CD14-positive monocyte (primary cell): ENCODE measurements around the gene TMEM109. TPM values are rescaled to one million over a fixed set of nuclear protein-coding genes. Genes with fewer than 3 reads are reported as not detected.

Source experiments
- DNase-seq, 3 donors: peaks; one replicate each; pipeline ENCODE4 v3.0.0-alpha.2; 2011 to 2022
- H2AFZ ChIP-seq: 2 replicates; pipeline ENCODE4 v1.6.0; 2012; ENCODE audit warnings: mild to moderate bottlenecking, low read depth, low read length, inconsistent platforms; ENCODE audit not compliant: insufficient read depth, poor library complexity, severe bottlenecking
- H3K27ac ChIP-seq, 2 donors: 1 replicate in 1 of 2; 2 replicates in 1 of 2; pipeline ENCODE4 v1.5.1; 2012 to 2013; ENCODE audit warnings: low read length in 2 of 2, control low read depth in 1 of 2, inconsistent platforms in 1 of 2, low read depth in 1 of 2, mild to moderate bottlenecking in 1 of 2
- H3K27me3 ChIP-seq, 2 donors: one replicate each; pipeline versions ENCODE4 v1.6.0 to v1.6.1; 2011 to 2013; ENCODE audit warnings: low read length in 2 of 2; ENCODE audit not compliant: control insufficient read depth in 2 of 2, insufficient read depth in 2 of 2
- H3K36me3 ChIP-seq, 2 donors: replicated peaks in 1 of 2; 1 replicate in 1 of 2; 2 replicates in 1 of 2; pipeline versions ENCODE4 v1.5.1 to v1.6.1; 2012 to 2013; ENCODE audit warnings: low read length in 2 of 2, control low read depth in 1 of 2, inconsistent platforms in 1 of 2, mild to moderate bottlenecking in 1 of 2; ENCODE audit not compliant: insufficient read depth in 2 of 2, control insufficient read depth in 1 of 2
- H3K4me1 ChIP-seq, 2 donors: 1 replicate in 1 of 2; 2 replicates in 1 of 2; pipeline versions ENCODE4 v1.5.1 to v1.6.1; 2012 to 2013; ENCODE audit warnings: low read length in 2 of 2, control low read depth in 1 of 2, inconsistent platforms in 1 of 2, mild to moderate bottlenecking in 1 of 2, moderate library complexity in 1 of 2; ENCODE audit not compliant: insufficient read depth in 2 of 2, control insufficient read depth in 1 of 2
- H3K4me2 ChIP-seq: replicated peaks from 2 replicates; pipeline ENCODE3; 2012; ENCODE audit warnings: low read length, moderate library complexity, mild to moderate bottlenecking; ENCODE audit not compliant: poor library complexity, severe bottlenecking; ENCODE audit errors: extremely low read depth
- H3K4me3 ChIP-seq, 3 experiments: fragments of 200-600 bp in 1 of 3; sonication (generic) in 1 of 3; replicated peaks in 1 of 3; 1 replicate in 2 of 3; 2 replicates in 1 of 3; pipeline ENCODE4 v1.5.1; 2011 to 2013; ENCODE audit warnings: low read length in 3 of 3, mild to moderate bottlenecking in 3 of 3, control low read depth in 2 of 3, low read depth in 2 of 3, inconsistent platforms in 1 of 3, moderate library complexity in 1 of 3
- H3K79me2 ChIP-seq: 2 replicates; pipeline ENCODE4 v1.6.0; 2012; ENCODE audit warnings: mild to moderate bottlenecking, control low read depth, inconsistent platforms, low read length, moderate library complexity; ENCODE audit not compliant: insufficient read depth
- H3K9ac ChIP-seq: 2 replicates; pipeline ENCODE4 v1.6.0; 2017; ENCODE audit warnings: low read length, mild to moderate bottlenecking; ENCODE audit not compliant: insufficient read depth, poor library complexity, severe bottlenecking
- H3K9me3 ChIP-seq, 2 donors: replicated peaks in 1 of 2; 1 replicate in 1 of 2; 2 replicates in 1 of 2; pipeline versions ENCODE4 v1.5.1 to v1.6.1; 2012 to 2013; ENCODE audit warnings: low read length in 2 of 2, control low read depth in 1 of 2; ENCODE audit not compliant: control insufficient read depth in 1 of 2, insufficient read depth in 1 of 2
- H4K20me1 ChIP-seq: 2 replicates; pipeline ENCODE4 v1.6.0; 2012; ENCODE audit warnings: mild to moderate bottlenecking, low read length, control low read depth, moderate library complexity; ENCODE audit not compliant: insufficient read depth
- H3K27ac Mint-ChIP-seq, 7 donors: one replicate each; pipeline ENCODE4 v1.8.0; 2020; ENCODE audit warnings: mild to moderate bottlenecking in 7 of 7, mixed read lengths in 7 of 7, moderate library complexity in 6 of 7, inconsistent platforms in 2 of 7
- H3K27me3 Mint-ChIP-seq, 3 donors: one replicate each; pipeline ENCODE4 v1.8.0; 2021 to 2022; ENCODE audit warnings: low read depth in 3 of 3, mild to moderate bottlenecking in 3 of 3, mixed read lengths in 3 of 3, moderate library complexity in 3 of 3, inconsistent platforms in 1 of 3
- H3K36me3 Mint-ChIP-seq, 2 donors: one replicate each; pipeline ENCODE4 v1.8.0; 2020; ENCODE audit warnings: mixed read lengths in 2 of 2, inconsistent platforms in 1 of 2, mild to moderate bottlenecking in 1 of 2
- H3K4me1 Mint-ChIP-seq: one replicate; pipeline ENCODE4 v1.8.0; 2020; ENCODE audit warnings: mild to moderate bottlenecking, mixed read lengths
- H3K4me3 Mint-ChIP-seq, 2 donors: one replicate each; pipeline ENCODE4 v1.8.0; 2020; ENCODE audit warnings: mild to moderate bottlenecking in 2 of 2, mixed read lengths in 2 of 2, moderate library complexity in 1 of 2
- H3K9me3 Mint-ChIP-seq, 7 donors: one replicate each; pipeline ENCODE4 v1.8.0; 2020 to 2022; ENCODE audit warnings: mixed read lengths in 7 of 7, mild to moderate bottlenecking in 6 of 7, moderate library complexity in 6 of 7, inconsistent platforms in 2 of 7
- CTCF ChIP-seq: fragments of 200-600 bp; IDR thresholded peaks from one replicate; pipeline ENCODE4 v1.8.0; 2022; ENCODE audit warnings: antibody characterized with exemption, mild to moderate bottlenecking
- WGBS: methylation state at CpG from one replicate; pipeline ENCODE4 v1.1.5; 2013; ENCODE audit warnings: missing lambda C conversion rate; ENCODE audit not compliant: insufficient coverage; 5-methylcytosine and 5-hydroxymethylcytosine counted together
- intact Hi-C, 2 donors: fragments of 100-400 bp; cut with micrococcal nuclease; formaldehyde crosslinking; loops; one replicate each; pipeline versions ENCODE4 v1.15.0 to v1.15.1; 2023
- polyA plus RNA-seq, 3 donors: library from polyadenylated mRNA; depleted of rRNA in 1 of 3; unstranded in 2 of 3; stranded (reverse) in 1 of 3; fragments of 300-500 nt in 2 of 3; fragments of >200 nt in 1 of 3; fragmentation: Illumina TruSeq in 2 of 3; gene quantifications; 1 replicate in 2 of 3; 2 replicates in 1 of 3; pipeline ENCODE4 v1.2.3, GENCODE V29; 2012 to 2021

Gene TMEM109
- polyA plus RNA-seq, 3 donors, result 22.7 to 112 (median 110) TPM

GRCh38 chr11:60899977-60900376 is 14.0 kb upstream of the TMEM109 start:
- DNase-seq, result no peak
- Histone ChIP-seq H3K4me3 (no peak overlapping the region), H3K79me2 (peaks cover 27% of the 10 kb centered on the region), H3K4me1 (peaks cover 5 to 7% of the 10 kb centered on the region in 2 donors), H3K27ac (no peak overlapping the region), H3K4me2 (no peak overlapping the region), H3K27me3 (no peaks in the 10 kb centered on the region), H2AFZ (no peak overlapping the region), H3K9me3 (no peaks in the 10 kb centered on the region), H3K9ac (no peak overlapping the region), H4K20me1 (peaks cover 18% of the 10 kb centered on the region), H3K36me3 (peaks cover 77 to 91% of the 10 kb centered on the region in 2 donors)
- TF ChIP-seq CTCF, result no peak
- H3K4me3 Mint-ChIP-seq, result no peak overlapping the region
- H3K27ac Mint-ChIP-seq, result peak overlapping the region in 3 of 7 donors; percentile 25 to 70 (median 46)
- H3K9me3 Mint-ChIP-seq, result no peaks in the 10 kb centered on the region
- peaks cover 80 to 83% of the 10 kb centered on the region in 2 donors for H3K36me3 Mint-ChIP-seq
- intact Hi-C loops, result loop anchor here in 1 of 2 donors (2.0 kb wide), 1 partner anchor 69 kb away; no protein-coding TSS in a partner anchor
- H3K4me1 Mint-ChIP-seq, result peaks cover 16% of the 10 kb centered on the region
- peaks cover 0 to 2% (median 0%) of the 10 kb centered on the region in 3 donors for H3K27me3 Mint-ChIP-seq
- WGBS, result 75% methylated on average over 2 of the region's 4 CpGs

- Mint-ChIP-seq H3K9me3 (no peaks in the 10 kb centered on the region), H3K4me1 (peaks cover 22% of the 10 kb centered on the region), H3K27ac (peak overlapping the region in 1 of 7 donors; percentile 38), H3K4me3 (no peak overlapping the region), H3K36me3 (peaks cover 72 to 74% of the 10 kb centered on the region in 2 donors), H3K27me3 (peaks cover 0 to 2% (median 0%) of the 10 kb centered on the region in 3 donors)
- Histone ChIP-seq H4K20me1 (peaks cover 25% of the 10 kb centered on the region), H3K27me3 (no peaks in the 10 kb centered on the region), H3K4me3 (no peak overlapping the region), H3K27ac (no peak overlapping the region), H2AFZ (no peak overlapping the region), H3K79me2 (peaks cover 35% of the 10 kb centered on the region), H3K9me3 (no peaks in the 10 kb centered on the region), H3K9ac (no peak overlapping the region), H3K4me2 (no peak overlapping the region), H3K4me1 (peaks cover 13 to 16% of the 10 kb centered on the region in 2 donors), H3K36me3 (peaks cover 75 to 83% of the 10 kb centered on the region in 2 donors)
- no peak for TF ChIP-seq CTCF
- intact Hi-C loops, result loop anchor here in 1 of 2 donors (2.0 kb wide), 1 partner anchor 70 kb away; no protein-coding TSS in a partner anchor
- DNase-seq, result no peak
- 92% methylated on average over 13 of the region's 13 CpGs for WGBS
Measured at GRCh38 chr11:60900673-60901404, 13.1 kb upstream of the TMEM109 start.
